Measurements from ENCODE around the gene COL4A4. TPM values are rescaled to one million over a fixed set of nuclear protein-coding genes. Genes with fewer than 3 reads are reported as not detected.

Gene COL4A4
- total and polyA plus RNA-seq, 2 of the 4 experiments (the other 2 are of a cell fraction), result 0.02 TPM; not detected in 1

GRCh38 chr2:227127201-227127600, 36.8 kb downstream of the COL4A4 start:
- no peak overlapping the region for H3K9ac ChIP-seq (ENCODE audit: low read depth, low read length)
- H3K4me3 ChIP-seq (ENCODE audit: insufficient read depth, low read depth, low read length), result no peak overlapping the region
- no peak overlapping the region for H3K18ac ChIP-seq (ENCODE audit: low read depth, low read length)
- H3K9me3 ChIP-seq (ENCODE audit: control insufficient read depth, insufficient read depth, low read length), result no peaks in the 10 kb centered on the region
- no peak for TF ChIP-seq USF2 (IDR thresholded peaks at IDR 0.05; ENCODE audit: low read depth, low read length)
- H3K4me1 ChIP-seq (ENCODE audit: control insufficient read depth, insufficient read depth, low read length), result no peaks in the 10 kb centered on the region
- H3K27ac ChIP-seq (ENCODE audit: insufficient read depth, low read length), result no peak overlapping the region
- intact Hi-C loops (cut with micrococcal nuclease) (loop anchor here (10.0 kb wide), 2 partner anchors 198 to 348 kb away; partner anchors contain the start of genes AGFG1 and MFF), dilution Hi-C loops (cut with HindIII; ENCODE audit: low sequenced_read_pairs, unreplicated experiment) (no loop called here), in situ Hi-C loops (cut with MboI; ENCODE audit: low sequenced_read_pairs) (no loop called here)
- no peaks in the 10 kb centered on the region for H3K9me1 ChIP-seq (ENCODE audit: insufficient read depth, low read length)
- 0% methylated on average over 2 of the region's 8 CpGs; no CpG with 5 or more reads in 1 of the 2 experiments for WGBS, 2 experiments (ENCODE audit: extremely low coverage in 2 of 2, insufficient read length in 1 of 2)
- no peak overlapping the region for H4K5ac ChIP-seq (ENCODE audit: low read depth, low read length)
- H2AK5ac ChIP-seq (ENCODE audit: low read depth, low read length), result no peak overlapping the region
- ChIA-PET POLR2A (ENCODE audit: unreplicated experiment) (no interaction called here), CTCF (no interaction called here)
- H4K20me1 ChIP-seq (ENCODE audit: insufficient read depth, low read length), result no peaks in the 10 kb centered on the region
- no peak overlapping the region for H3K56ac ChIP-seq (ENCODE audit: extremely low read depth, insufficient read depth, low read length)
- H2BK5ac ChIP-seq (ENCODE audit: low read depth, low read length, poor library complexity, severe bottlenecking), result no peak overlapping the region
- no peak overlapping the region for H2BK20ac ChIP-seq (ENCODE audit: low read depth, low read length)
- H4K91ac ChIP-seq (ENCODE audit: insufficient read depth, low read depth, low read length), result no peak overlapping the region
- no peak overlapping the region for H4K8ac ChIP-seq (ENCODE audit: low read depth in 2 of 2, low read length in 2 of 2)
- H3K14ac ChIP-seq (replicated peaks; ENCODE audit: low read depth, low read length), result no peak overlapping the region
- BruUV-seq (replicated peaks), result no TSS peak
- no peak overlapping the region for H2AFZ ChIP-seq (replicated peaks; ENCODE audit: low read length, poor library complexity)
- peaks cover 35% of the 10 kb centered on the region for H3K27me3 ChIP-seq (ENCODE audit: control insufficient read depth, insufficient read depth, low read length)
- no peak overlapping the region for H3K4me2 ChIP-seq (ENCODE audit: low read depth, low read length)
- no peak overlapping the region for H2AK9ac ChIP-seq (replicated peaks; ENCODE audit: low read depth, low read length, poor library complexity)
- no peak overlapping the region for H2BK120ac ChIP-seq (ENCODE audit: low read depth, low read length)
- no peaks in the 10 kb centered on the region for H3K36me3 ChIP-seq (ENCODE audit: control insufficient read depth, insufficient read depth, low read length)
- no peak overlapping the region for H3K4ac ChIP-seq (ENCODE audit: low read depth, low read length)
- H3K23ac ChIP-seq (ENCODE audit: low read depth, low read length), result no peak overlapping the region
- DNase-seq (no peak), ATAC-seq (ENCODE audit: low read depth) (no peak)
- H3K79me1 ChIP-seq (ENCODE audit: low read depth in 1 of 2, low read length in 2 of 2), result no peaks in the 10 kb centered on the region
- H2BK15ac ChIP-seq (ENCODE audit: low read depth, low read length), result no peak overlapping the region
